PC-3 (cell line): ENCODE results near the gene ARHGAP12.

Source experiments
- CTCF ChIP-seq: fragments of 300-600 bp; sonication (generic); conservative IDR thresholded peaks from 2 replicates; pipeline ENCODE4 v1.5.1; 2017; ENCODE audit warnings: antibody characterized with exemption, low read depth, mild to moderate bottlenecking, low read length
- EZH2 ChIP-seq: fragments of 300-600 bp; sonication (generic); IDR thresholded peaks from one replicate; pipeline ENCODE4 v1.6.1; 2017; ENCODE audit warnings: antibody characterized with exemption, mild to moderate bottlenecking, low read length; ENCODE audit not compliant: unreplicated experiment
- EZH2phosphoT487 ChIP-seq: fragments of 300-600 bp; sonication (generic); IDR thresholded peaks from 2 replicates; pipeline ENCODE4 v1.6.1; 2018; ENCODE audit warnings: mild to moderate bottlenecking, antibody characterized with exemption, low read length, borderline replicate concordance

DNA sequence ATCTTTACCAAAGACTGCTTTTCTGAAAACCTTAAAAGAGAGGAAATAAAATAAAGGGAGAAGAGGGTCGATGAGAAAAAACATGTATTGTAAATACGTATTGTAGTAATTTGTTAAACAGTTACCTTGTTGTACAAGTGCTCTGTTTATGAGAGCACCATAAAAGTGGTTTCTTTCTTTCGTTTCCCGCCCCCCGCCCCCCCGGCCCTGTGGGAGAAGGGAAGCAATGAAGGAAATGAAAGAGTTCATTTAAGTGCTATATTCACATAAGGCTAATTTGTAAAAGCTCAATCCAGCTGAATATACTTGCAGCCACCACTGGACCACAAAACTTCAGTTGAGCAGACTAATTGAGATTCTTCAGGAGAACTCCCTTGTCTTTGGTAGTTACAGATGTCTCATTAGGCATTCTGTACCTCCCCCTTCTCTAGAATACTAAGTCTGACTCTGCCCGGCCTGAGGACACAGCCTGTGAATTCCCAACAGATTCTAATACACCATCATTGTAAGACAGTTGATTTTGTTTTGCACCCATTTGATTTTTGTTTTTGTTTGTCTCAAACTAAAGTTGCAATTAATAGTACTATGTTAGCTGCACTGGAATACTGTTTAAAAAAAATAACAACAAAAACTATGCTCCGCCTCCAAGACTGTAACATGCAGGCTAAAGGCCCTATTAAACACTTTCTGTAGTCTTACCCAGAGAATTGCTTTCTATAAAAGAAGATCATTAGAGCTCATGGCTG lies 124.9 kb downstream of the ARHGAP12 start:
- TF ChIP-seq CTCF (no peak), EZH2phosphoT487 (no peak), EZH2 (no peak)
